Measurements from ENCODE around the gene PCGF1.

DNA sequence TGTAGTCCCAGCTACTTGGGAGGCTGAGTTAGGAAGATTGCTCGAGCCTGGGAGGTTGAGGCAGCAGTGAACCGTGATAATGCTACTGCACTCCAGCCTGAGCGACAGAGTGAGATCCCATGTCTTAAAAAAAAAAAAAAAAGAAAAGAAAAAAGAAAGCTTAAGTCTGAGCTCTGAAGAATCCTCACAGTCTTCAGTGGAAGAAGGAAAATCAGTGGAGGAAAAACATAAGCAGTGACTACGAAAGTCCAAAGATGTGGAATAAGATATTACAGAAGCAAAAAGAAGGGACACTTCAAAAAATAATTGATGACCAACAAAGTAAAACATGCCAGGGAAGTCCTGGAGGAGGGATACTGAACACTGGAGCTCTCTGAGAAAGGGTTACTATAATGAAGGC is 2.8 kb upstream of the PCGF1 start:
- TF ChIP-seq, protein P1, sequence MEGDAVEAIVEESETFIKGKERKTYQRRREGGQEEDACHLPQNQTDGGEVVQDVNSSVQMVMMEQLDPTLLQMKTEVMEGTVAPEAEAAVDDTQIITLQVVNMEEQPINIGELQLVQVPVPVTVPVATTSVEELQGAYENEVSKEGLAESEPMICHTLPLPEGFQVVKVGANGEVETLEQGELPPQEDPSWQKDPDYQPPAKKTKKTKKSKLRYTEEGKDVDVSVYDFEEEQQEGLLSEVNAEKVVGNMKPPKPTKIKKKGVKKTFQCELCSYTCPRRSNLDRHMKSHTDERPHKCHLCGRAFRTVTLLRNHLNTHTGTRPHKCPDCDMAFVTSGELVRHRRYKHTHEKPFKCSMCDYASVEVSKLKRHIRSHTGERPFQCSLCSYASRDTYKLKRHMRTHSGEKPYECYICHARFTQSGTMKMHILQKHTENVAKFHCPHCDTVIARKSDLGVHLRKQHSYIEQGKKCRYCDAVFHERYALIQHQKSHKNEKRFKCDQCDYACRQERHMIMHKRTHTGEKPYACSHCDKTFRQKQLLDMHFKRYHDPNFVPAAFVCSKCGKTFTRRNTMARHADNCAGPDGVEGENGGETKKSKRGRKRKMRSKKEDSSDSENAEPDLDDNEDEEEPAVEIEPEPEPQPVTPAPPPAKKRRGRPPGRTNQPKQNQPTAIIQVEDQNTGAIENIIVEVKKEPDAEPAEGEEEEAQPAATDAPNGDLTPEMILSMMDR (IDR thresholded peaks at IDR 0.05; ENCODE audit: low read length), result no peak
- no peak for TF ChIP-seq EZH2 (IDR thresholded peaks at IDR 0.05; ENCODE audit: borderline replicate concordance, low read length)
